SK-N-SH treated with all-trans-retinoic acid at 6 μM for 48 hours (cell line): ENCODE results near the gene G3BP1.

Experiments used
- ATAC-seq: fragments of 200-7000 bp; cut with Tn5 transposase; 3 replicates; pipeline ENCODE4 v1.9.1; 2020; ENCODE audit warnings: mild to moderate bottlenecking, moderate library complexity
- ARNTL ChIP-seq: fragments of 450-650 bp; formaldehyde crosslinking; IDR thresholded peaks from 2 replicates; pipeline ENCODE4 v1.5.0; 2020; ENCODE audit warnings: low read depth, mild to moderate bottlenecking, moderate library complexity, borderline replicate concordance
- BACH2 ChIP-seq: fragments of 250-450 bp; sonication (Bioruptor Pico); IDR thresholded peaks from 2 replicates; pipeline ENCODE4 v1.9.0; 2021; ENCODE audit warnings: mild to moderate bottlenecking, borderline replicate concordance
- CREB5 ChIP-seq: fragments of 250-450 bp; sonication (Bioruptor Pico); IDR thresholded peaks from 2 replicates; pipeline ENCODE4 v1.5.1; 2020; ENCODE audit warnings: low read depth, mild to moderate bottlenecking, moderate library complexity
- CSDC2 ChIP-seq: fragments of 250-450 bp; sonication (Bioruptor Pico); IDR thresholded peaks from 2 replicates; pipeline ENCODE4 v1.5.0; 2020; ENCODE audit warnings: mild to moderate bottlenecking, moderate library complexity
- CSRNP3 ChIP-seq: fragments of 250-450 bp; sonication (Bioruptor Pico); IDR thresholded peaks from 2 replicates; pipeline ENCODE4 v1.5.1; 2021; ENCODE audit warnings: mild to moderate bottlenecking, moderate library complexity
- ESRRG ChIP-seq: fragments of 250-450 bp; sonication (Bioruptor Pico); IDR thresholded peaks from 2 replicates; pipeline ENCODE4 v1.6.1; 2021; ENCODE audit warnings: mild to moderate bottlenecking
- GLIS3 ChIP-seq: fragments of 250-450 bp; sonication (Bioruptor Pico); IDR thresholded peaks from 2 replicates; pipeline ENCODE4 v1.5.0; 2020; ENCODE audit warnings: mild to moderate bottlenecking, moderate library complexity
- POU6F1 ChIP-seq: fragments of 250-450 bp; sonication (Bioruptor Pico); IDR thresholded peaks from 2 replicates; pipeline ENCODE4 v1.8.0; 2021; ENCODE audit warnings: low read depth, mild to moderate bottlenecking, moderate library complexity, borderline replicate concordance
- PPARA ChIP-seq: fragments of 250-450 bp; sonication (Bioruptor Pico); IDR thresholded peaks from 2 replicates; pipeline ENCODE4 v1.5.0; 2020; ENCODE audit warnings: mild to moderate bottlenecking, borderline replicate concordance
- RARB ChIP-seq: fragments of 250-450 bp; sonication (Bioruptor Pico); IDR thresholded peaks from 2 replicates; pipeline ENCODE4 v1.8.0; 2021; ENCODE audit warnings: mild to moderate bottlenecking, moderate library complexity
- SNAI2 ChIP-seq: fragments of 250-450 bp; sonication (Bioruptor Pico); IDR thresholded peaks from 2 replicates; pipeline ENCODE4 v1.5.0; 2020; ENCODE audit warnings: mild to moderate bottlenecking, moderate library complexity
- TCF4 ChIP-seq: fragments of 250-450 bp; sonication (Bioruptor Pico); IDR thresholded peaks from 2 replicates; pipeline ENCODE4 v1.8.0; 2021; ENCODE audit warnings: mild to moderate bottlenecking, moderate library complexity, borderline replicate concordance
- TOX ChIP-seq: fragments of 250-450 bp; sonication (Bioruptor Pico); IDR thresholded peaks from 2 replicates; pipeline ENCODE4 v1.8.0; 2021; ENCODE audit warnings: mild to moderate bottlenecking, moderate library complexity, borderline replicate concordance
- TSHZ2 ChIP-seq: fragments of 250-450 bp; sonication (Bioruptor Pico); IDR thresholded peaks from 2 replicates; pipeline ENCODE4 v1.5.0; 2020; ENCODE audit warnings: mild to moderate bottlenecking, moderate library complexity
- ZC3H10 ChIP-seq: fragments of 250-450 bp; sonication (Bioruptor Pico); IDR thresholded peaks from 2 replicates; pipeline ENCODE4 v1.5.1; 2021; ENCODE audit warnings: mild to moderate bottlenecking, moderate library complexity
- ZFP3 ChIP-seq: fragments of 250-450 bp; sonication (Bioruptor Pico); IDR thresholded peaks from 2 replicates; pipeline ENCODE4 v1.5.0; 2020; ENCODE audit warnings: mild to moderate bottlenecking, moderate library complexity
- ZFP30 ChIP-seq: fragments of 450-650 bp; formaldehyde crosslinking; IDR thresholded peaks from 2 replicates; pipeline ENCODE4 v1.5.0; 2022; ENCODE audit warnings: mild to moderate bottlenecking, moderate library complexity
- ZNF565 ChIP-seq: fragments of 450-650 bp; formaldehyde crosslinking; conservative IDR thresholded peaks from 2 replicates; pipeline ENCODE4 v1.5.0; 2020; ENCODE audit warnings: low read depth, mild to moderate bottlenecking, moderate library complexity
- ZNF70 ChIP-seq: fragments of 450-650 bp; formaldehyde crosslinking; IDR thresholded peaks from 2 replicates; pipeline ENCODE4 v1.5.0; 2020; ENCODE audit warnings: mild to moderate bottlenecking, moderate library complexity

The G3BP1 gene

GRCh38 chr5:151764801-151765200 lies 7.0 kb upstream of the G3BP1 start (continued):
- TF ChIP-seq RARB (CRISPR knock-in tag) (no peak), CSDC2 (no peak), GLIS3 (CRISPR knock-in tag) (no peak), POU6F1 (CRISPR knock-in tag) (no peak)

- no peak for ATAC-seq
- no peak for TF ChIP-seq CREB5 (CRISPR knock-in tag)
- no peak for TF ChIP-seq TSHZ2 (CRISPR knock-in tag)
- no peak for TF ChIP-seq BACH2
- no peak for TF ChIP-seq ZFP3 (CRISPR knock-in tag)
- TF ChIP-seq GLIS3 (CRISPR knock-in tag) = no peak
- TF ChIP-seq ESRRG (CRISPR knock-in tag) = no peak
- TF ChIP-seq ZNF70 = no peak
- TF ChIP-seq CSRNP3 (CRISPR knock-in tag) = no peak
- TF ChIP-seq POU6F1 (CRISPR knock-in tag) = no peak
- TF ChIP-seq TCF4 (CRISPR knock-in tag) = no peak
- TF ChIP-seq SNAI2 = no peak
- no peak for TF ChIP-seq PPARA
- no peak for TF ChIP-seq TOX (CRISPR knock-in tag)
- no peak for TF ChIP-seq RARB (CRISPR knock-in tag)
Observed at GRCh38 chr5:151766975-151767374, 4.8 kb upstream of the G3BP1 start.

GRCh38 chr5:151770383-151771258 lies 1.1 kb upstream of the G3BP1 start:
- ATAC-seq = peak; percentile 4
- TF ChIP-seq ZFP3 (CRISPR knock-in tag) = no peak
- no peak for TF ChIP-seq GLIS3 (CRISPR knock-in tag)
- TF ChIP-seq TOX (CRISPR knock-in tag) = no peak
- TF ChIP-seq PPARA = no peak
- no peak for TF ChIP-seq CSRNP3 (CRISPR knock-in tag)
- TF ChIP-seq ZNF565 (CRISPR knock-in tag) = no peak
- no peak for TF ChIP-seq CSDC2
- no peak for TF ChIP-seq POU6F1 (CRISPR knock-in tag)
- TF ChIP-seq ZC3H10 (CRISPR knock-in tag) = no peak
- TF ChIP-seq ARNTL = no peak
- TF ChIP-seq RARB (CRISPR knock-in tag) = no peak
- TF ChIP-seq SNAI2 = no peak
- TF ChIP-seq TCF4 (CRISPR knock-in tag) = no peak
- TF ChIP-seq ZNF70 = no peak
- no peak for TF ChIP-seq ESRRG (CRISPR knock-in tag)
- TF ChIP-seq ZFP30 (CRISPR knock-in tag) = no peak; the same call in 1 of the 2 replicates
